WTC11 (cell line): ENCODE data around the gene AGPS. TPM values are rescaled to one million over a fixed set of nuclear protein-coding genes. Genes with fewer than 3 reads are reported as not detected.

Source experiments
- CREM ChIP-seq: sonication (generic); formaldehyde crosslinking; IDR thresholded peaks from 2 replicates; pipeline ENCODE4 v1.8.1; 2022; ENCODE audit warnings: mild to moderate bottlenecking, missing genetic modification reagents, moderate library complexity
- ELF4 ChIP-seq: sonication (generic); formaldehyde crosslinking; IDR thresholded peaks from 2 replicates; pipeline ENCODE4 v1.8.1; 2022; ENCODE audit warnings: low read depth, mild to moderate bottlenecking, moderate library complexity, missing genetic modification reagents
- ESRRA ChIP-seq: sonication (generic); formaldehyde crosslinking; IDR thresholded peaks from 2 replicates; pipeline ENCODE4 v1.8.1; 2022; ENCODE audit warnings: mild to moderate bottlenecking, missing genetic modification reagents, borderline replicate concordance
- GABPB1 ChIP-seq: sonication (generic); formaldehyde crosslinking; IDR thresholded peaks from 2 replicates; pipeline ENCODE4 v1.8.1; 2023; ENCODE audit warnings: mild to moderate bottlenecking, missing genetic modification reagents
- HMGA2 ChIP-seq: fragments of 250-450 bp; sonication (Bioruptor Pico); IDR thresholded peaks from 2 replicates; pipeline ENCODE4 v1.4.0; 2021; ENCODE audit warnings: mild to moderate bottlenecking, moderate library complexity
- JUN ChIP-seq: sonication (generic); formaldehyde crosslinking; IDR thresholded peaks from 2 replicates; pipeline ENCODE4 v1.8.0; 2023; ENCODE audit warnings: mild to moderate bottlenecking, missing genetic modification reagents
- MYBL2 ChIP-seq: sonication (generic); formaldehyde crosslinking; IDR thresholded peaks from 2 replicates; pipeline ENCODE4 v1.8.1; 2023; ENCODE audit warnings: mild to moderate bottlenecking, moderate library complexity, missing genetic modification reagents
- NFYB ChIP-seq: sonication (generic); formaldehyde crosslinking; conservative IDR thresholded peaks from 2 replicates; pipeline ENCODE4 v1.8.0; 2022; ENCODE audit warnings: low read depth, missing genetic modification reagents
- NR1H2 ChIP-seq: sonication (generic); formaldehyde crosslinking; IDR thresholded peaks from 2 replicates; pipeline ENCODE4 v1.9.0; 2021; ENCODE audit warnings: mild to moderate bottlenecking, moderate library complexity, missing genetic modification reagents
- NR3C1 ChIP-seq: sonication (generic); formaldehyde crosslinking; conservative IDR thresholded peaks from 2 replicates; pipeline ENCODE4 v1.8.1; 2023; ENCODE audit warnings: low read depth, mild to moderate bottlenecking, missing genetic modification reagents
- RELA ChIP-seq: sonication (generic); formaldehyde crosslinking; IDR thresholded peaks from 2 replicates; pipeline ENCODE4 v1.8.1; 2022; ENCODE audit warnings: missing genetic modification reagents, mild to moderate bottlenecking, borderline replicate concordance
- SMAD3 ChIP-seq: sonication (generic); formaldehyde crosslinking; IDR thresholded peaks from 2 replicates; pipeline ENCODE4 v1.8.0; 2022; ENCODE audit warnings: missing genetic modification reagents, mild to moderate bottlenecking, borderline replicate concordance
- SMAD4 ChIP-seq: sonication (generic); formaldehyde crosslinking; IDR thresholded peaks from 2 replicates; pipeline ENCODE4 v1.8.0; 2022; ENCODE audit warnings: mild to moderate bottlenecking, missing genetic modification reagents
- SP1 ChIP-seq: sonication (generic); formaldehyde crosslinking; conservative IDR thresholded peaks from 2 replicates; pipeline ENCODE4 v1.8.1; 2022; ENCODE audit warnings: missing genetic modification reagents
- TEAD4 ChIP-seq: sonication (generic); formaldehyde crosslinking; IDR thresholded peaks from 2 replicates; pipeline ENCODE4 v1.8.0; 2022; ENCODE audit warnings: mild to moderate bottlenecking, missing genetic modification reagents
- ZNF423 ChIP-seq: fragments of 250-450 bp; sonication (Bioruptor Pico); IDR thresholded peaks from 2 replicates; pipeline ENCODE4 v2.1.2; 2022; ENCODE audit warnings: mild to moderate bottlenecking, moderate library complexity
- total RNA-seq: library from RNA; stranded (reverse); gene quantifications from 3 replicates; pipeline ENCODE4 v1.2.3, GENCODE V29; 2021
- TF ChIP-seq, protein P1 (sequence below): sonication (generic); formaldehyde crosslinking; IDR thresholded peaks from 2 replicates; pipeline ENCODE4 v1.8.1; 2022; ENCODE audit warnings: low read depth, missing genetic modification reagents, borderline replicate concordance
- TF ChIP-seq, protein P2 (sequence below): fragments of 250-450 bp; sonication (Bioruptor Pico); IDR thresholded peaks from 2 replicates; pipeline ENCODE4 v1.9.0; 2021; ENCODE audit warnings: moderate library complexity, mild to moderate bottlenecking, inconsistent platforms, borderline replicate concordance
- TF ChIP-seq, protein P3 (sequence below): sonication (generic); formaldehyde crosslinking; IDR thresholded peaks from 2 replicates; pipeline ENCODE4 v1.8.1; 2023; ENCODE audit warnings: mild to moderate bottlenecking, missing genetic modification reagents
- TF ChIP-seq, protein P4 (sequence below): sonication (generic); formaldehyde crosslinking; IDR thresholded peaks from 2 replicates; pipeline ENCODE4 v1.8.0; 2023; ENCODE audit warnings: missing genetic modification reagents
- TF ChIP-seq, protein P5 (sequence below): sonication (generic); formaldehyde crosslinking; IDR thresholded peaks from 2 replicates; pipeline ENCODE4 v1.8.1; 2023; ENCODE audit warnings: mild to moderate bottlenecking, missing genetic modification reagents, borderline replicate concordance
- TF ChIP-seq, protein P6 (sequence below): sonication (generic); formaldehyde crosslinking; IDR thresholded peaks from 2 replicates; pipeline ENCODE4 v1.8.1; 2023; ENCODE audit warnings: mild to moderate bottlenecking, moderate library complexity, missing genetic modification reagents
- TF ChIP-seq, protein P7 (sequence below): sonication (generic); formaldehyde crosslinking; IDR thresholded peaks from 2 replicates; pipeline ENCODE4 v1.8.0; 2022; ENCODE audit warnings: mild to moderate bottlenecking, missing genetic modification reagents
- TF ChIP-seq, protein P8 (sequence below): sonication (generic); formaldehyde crosslinking; IDR thresholded peaks from 2 replicates; pipeline ENCODE4 v1.8.0; 2022; ENCODE audit warnings: mild to moderate bottlenecking, missing genetic modification reagents
- TF ChIP-seq, protein P9 (sequence below): sonication (generic); formaldehyde crosslinking; conservative IDR thresholded peaks from 2 replicates; pipeline ENCODE4 v1.8.1; 2022; ENCODE audit warnings: mild to moderate bottlenecking, missing genetic modification reagents

The AGPS gene
- total RNA-seq, 1 experiment from 2014 or later, result 60.8 TPM

DNA sequence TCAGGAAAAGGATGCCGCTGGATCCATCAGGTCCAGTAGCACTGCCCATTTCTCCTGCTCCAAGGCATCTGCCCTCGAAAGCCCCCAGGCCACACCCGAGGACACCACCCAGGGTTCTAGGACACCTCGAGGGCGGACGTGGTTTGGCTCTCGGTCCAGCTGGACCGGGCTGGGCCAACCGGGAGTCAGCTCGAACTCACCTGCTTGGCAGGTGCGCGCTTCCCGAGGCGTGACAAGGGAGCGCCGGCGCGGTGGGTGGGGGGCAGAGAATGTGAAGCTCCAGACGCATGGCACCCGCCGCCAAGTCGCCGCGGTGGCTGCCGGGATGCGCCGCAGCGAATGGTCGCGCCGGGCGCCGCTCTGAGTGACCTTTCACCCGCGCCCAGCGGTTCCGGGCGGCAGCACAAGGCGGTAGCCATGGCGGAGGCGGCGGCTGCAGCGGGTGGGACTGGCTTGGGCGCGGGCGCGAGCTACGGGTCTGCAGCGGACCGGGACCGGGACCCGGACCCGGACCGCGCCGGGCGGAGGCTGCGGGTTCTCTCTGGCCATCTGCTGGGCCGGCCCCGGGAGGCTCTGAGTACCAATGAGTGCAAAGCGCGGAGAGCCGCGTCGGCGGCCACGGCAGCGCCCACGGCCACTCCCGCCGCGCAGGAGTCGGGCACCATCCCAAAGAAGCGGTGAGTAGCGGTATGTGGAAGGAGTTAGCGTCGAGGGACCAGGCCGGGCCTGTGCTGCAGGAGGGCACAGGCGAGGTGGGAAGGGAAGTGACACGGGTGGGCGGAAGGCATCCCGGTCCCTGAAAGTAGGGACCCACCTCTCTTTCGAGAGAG, at the start of gene AGPS (continued):
- TF ChIP-seq, protein P1, sequence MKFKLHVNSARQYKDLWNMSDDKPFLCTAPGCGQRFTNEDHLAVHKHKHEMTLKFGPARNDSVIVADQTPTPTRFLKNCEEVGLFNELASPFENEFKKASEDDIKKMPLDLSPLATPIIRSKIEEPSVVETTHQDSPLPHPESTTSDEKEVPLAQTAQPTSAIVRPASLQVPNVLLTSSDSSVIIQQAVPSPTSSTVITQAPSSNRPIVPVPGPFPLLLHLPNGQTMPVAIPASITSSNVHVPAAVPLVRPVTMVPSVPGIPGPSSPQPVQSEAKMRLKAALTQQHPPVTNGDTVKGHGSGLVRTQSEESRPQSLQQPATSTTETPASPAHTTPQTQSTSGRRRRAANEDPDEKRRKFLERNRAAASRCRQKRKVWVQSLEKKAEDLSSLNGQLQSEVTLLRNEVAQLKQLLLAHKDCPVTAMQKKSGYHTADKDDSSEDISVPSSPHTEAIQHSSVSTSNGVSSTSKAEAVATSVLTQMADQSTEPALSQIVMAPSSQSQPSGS, result no peak
- TF ChIP-seq TEAD4 (peak; percentile 44; the same call in 1 of the 2 replicates), SP1 (CRISPR knock-in tag) (peak; percentile 55), ESRRA (peak; percentile 83), GABPB1 (peak; percentile 88), HMGA2 (no peak), NR1H2 (CRISPR knock-in tag) (no peak), NFYB (CRISPR knock-in tag) (peak; percentile 43), SMAD3 (CRISPR knock-in tag) (peak; percentile 95), SMAD4 (CRISPR knock-in tag) (peak; percentile 65), ELF4 (CRISPR knock-in tag) (0 out of 2 replicates have a peak, but pooled peaks have one; percentile 78), CREM (CRISPR knock-in tag) (0 out of 2 replicates have a peak, but pooled peaks have one; percentile 58), ZNF423 (no peak), NR3C1 (CRISPR knock-in tag) (no peak), JUN (CRISPR knock-in tag) (peak; percentile 73; the same call in 1 of the 2 replicates), MYBL2 (CRISPR knock-in tag) (peak; percentile 93), RELA (CRISPR knock-in tag) (0 out of 2 replicates have a peak, but pooled peaks have one; percentile 72)
- TF ChIP-seq, protein P2, sequence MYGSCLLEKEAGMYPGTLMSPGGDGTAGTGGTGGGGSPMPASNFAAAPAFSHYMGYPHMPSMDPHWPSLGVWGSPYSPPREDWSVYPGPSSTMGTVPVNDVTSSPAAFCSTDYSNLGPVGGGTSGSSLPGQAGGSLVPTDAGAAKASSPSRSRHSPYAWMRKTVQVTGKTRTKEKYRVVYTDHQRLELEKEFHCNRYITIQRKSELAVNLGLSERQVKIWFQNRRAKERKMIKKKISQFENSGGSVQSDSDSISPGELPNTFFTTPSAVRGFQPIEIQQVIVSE (CRISPR knock-in tag), result no peak
- TF ChIP-seq, protein P3, sequence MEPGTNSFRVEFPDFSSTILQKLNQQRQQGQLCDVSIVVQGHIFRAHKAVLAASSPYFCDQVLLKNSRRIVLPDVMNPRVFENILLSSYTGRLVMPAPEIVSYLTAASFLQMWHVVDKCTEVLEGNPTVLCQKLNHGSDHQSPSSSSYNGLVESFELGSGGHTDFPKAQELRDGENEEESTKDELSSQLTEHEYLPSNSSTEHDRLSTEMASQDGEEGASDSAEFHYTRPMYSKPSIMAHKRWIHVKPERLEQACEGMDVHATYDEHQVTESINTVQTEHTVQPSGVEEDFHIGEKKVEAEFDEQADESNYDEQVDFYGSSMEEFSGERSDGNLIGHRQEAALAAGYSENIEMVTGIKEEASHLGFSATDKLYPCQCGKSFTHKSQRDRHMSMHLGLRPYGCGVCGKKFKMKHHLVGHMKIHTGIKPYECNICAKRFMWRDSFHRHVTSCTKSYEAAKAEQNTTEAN (CRISPR knock-in tag), result 0 out of 2 replicates have a peak, but pooled peaks have one; percentile 51
- TF ChIP-seq, protein P4, sequence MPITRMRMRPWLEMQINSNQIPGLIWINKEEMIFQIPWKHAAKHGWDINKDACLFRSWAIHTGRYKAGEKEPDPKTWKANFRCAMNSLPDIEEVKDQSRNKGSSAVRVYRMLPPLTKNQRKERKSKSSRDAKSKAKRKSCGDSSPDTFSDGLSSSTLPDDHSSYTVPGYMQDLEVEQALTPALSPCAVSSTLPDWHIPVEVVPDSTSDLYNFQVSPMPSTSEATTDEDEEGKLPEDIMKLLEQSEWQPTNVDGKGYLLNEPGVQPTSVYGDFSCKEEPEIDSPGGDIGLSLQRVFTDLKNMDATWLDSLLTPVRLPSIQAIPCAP, result peak; percentile 58; the same call in 1 of the 2 replicates
- TF ChIP-seq, protein P5, sequence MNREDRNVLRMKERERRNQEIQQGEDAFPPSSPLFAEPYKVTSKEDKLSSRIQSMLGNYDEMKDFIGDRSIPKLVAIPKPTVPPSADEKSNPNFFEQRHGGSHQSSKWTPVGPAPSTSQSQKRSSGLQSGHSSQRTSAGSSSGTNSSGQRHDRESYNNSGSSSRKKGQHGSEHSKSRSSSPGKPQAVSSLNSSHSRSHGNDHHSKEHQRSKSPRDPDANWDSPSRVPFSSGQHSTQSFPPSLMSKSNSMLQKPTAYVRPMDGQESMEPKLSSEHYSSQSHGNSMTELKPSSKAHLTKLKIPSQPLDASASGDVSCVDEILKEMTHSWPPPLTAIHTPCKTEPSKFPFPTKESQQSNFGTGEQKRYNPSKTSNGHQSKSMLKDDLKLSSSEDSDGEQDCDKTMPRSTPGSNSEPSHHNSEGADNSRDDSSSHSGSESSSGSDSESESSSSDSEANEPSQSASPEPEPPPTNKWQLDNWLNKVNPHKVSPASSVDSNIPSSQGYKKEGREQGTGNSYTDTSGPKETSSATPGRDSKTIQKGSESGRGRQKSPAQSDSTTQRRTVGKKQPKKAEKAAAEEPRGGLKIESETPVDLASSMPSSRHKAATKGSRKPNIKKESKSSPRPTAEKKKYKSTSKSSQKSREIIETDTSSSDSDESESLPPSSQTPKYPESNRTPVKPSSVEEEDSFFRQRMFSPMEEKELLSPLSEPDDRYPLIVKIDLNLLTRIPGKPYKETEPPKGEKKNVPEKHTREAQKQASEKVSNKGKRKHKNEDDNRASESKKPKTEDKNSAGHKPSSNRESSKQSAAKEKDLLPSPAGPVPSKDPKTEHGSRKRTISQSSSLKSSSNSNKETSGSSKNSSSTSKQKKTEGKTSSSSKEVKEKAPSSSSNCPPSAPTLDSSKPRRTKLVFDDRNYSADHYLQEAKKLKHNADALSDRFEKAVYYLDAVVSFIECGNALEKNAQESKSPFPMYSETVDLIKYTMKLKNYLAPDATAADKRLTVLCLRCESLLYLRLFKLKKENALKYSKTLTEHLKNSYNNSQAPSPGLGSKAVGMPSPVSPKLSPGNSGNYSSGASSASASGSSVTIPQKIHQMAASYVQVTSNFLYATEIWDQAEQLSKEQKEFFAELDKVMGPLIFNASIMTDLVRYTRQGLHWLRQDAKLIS (CRISPR knock-in tag), result no peak; the same call in 1 of the 2 replicates
- TF ChIP-seq, protein P6, sequence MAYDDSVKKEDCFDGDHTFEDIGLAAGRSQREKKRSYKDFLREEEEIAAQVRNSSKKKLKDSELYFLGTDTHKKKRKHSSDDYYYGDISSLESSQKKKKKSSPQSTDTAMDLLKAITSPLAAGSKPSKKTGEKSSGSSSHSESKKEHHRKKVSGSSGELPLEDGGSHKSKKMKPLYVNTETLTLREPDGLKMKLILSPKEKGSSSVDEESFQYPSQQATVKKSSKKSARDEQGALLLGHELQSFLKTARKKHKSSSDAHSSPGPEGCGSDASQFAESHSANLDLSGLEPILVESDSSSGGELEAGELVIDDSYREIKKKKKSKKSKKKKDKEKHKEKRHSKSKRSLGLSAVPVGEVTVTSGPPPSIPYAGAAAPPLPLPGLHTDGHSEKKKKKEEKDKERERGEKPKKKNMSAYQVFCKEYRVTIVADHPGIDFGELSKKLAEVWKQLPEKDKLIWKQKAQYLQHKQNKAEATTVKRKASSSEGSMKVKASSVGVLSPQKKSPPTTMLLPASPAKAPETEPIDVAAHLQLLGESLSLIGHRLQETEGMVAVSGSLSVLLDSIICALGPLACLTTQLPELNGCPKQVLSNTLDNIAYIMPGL (CRISPR knock-in tag), result peak; percentile 97
- TF ChIP-seq, protein P7, sequence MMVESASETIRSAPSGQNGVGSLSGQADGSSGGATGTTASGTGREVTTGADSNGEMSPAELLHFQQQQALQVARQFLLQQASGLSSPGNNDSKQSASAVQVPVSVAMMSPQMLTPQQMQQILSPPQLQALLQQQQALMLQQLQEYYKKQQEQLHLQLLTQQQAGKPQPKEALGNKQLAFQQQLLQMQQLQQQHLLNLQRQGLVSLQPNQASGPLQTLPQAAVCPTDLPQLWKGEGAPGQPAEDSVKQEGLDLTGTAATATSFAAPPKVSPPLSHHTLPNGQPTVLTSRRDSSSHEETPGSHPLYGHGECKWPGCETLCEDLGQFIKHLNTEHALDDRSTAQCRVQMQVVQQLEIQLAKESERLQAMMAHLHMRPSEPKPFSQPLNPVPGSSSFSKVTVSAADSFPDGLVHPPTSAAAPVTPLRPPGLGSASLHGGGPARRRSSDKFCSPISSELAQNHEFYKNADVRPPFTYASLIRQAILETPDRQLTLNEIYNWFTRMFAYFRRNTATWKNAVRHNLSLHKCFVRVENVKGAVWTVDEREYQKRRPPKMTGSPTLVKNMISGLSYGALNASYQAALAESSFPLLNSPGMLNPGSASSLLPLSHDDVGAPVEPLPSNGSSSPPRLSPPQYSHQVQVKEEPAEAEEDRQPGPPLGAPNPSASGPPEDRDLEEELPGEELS (CRISPR knock-in tag), result peak; percentile 94; the same call in 1 of the 2 replicates
- TF ChIP-seq, protein P8, sequence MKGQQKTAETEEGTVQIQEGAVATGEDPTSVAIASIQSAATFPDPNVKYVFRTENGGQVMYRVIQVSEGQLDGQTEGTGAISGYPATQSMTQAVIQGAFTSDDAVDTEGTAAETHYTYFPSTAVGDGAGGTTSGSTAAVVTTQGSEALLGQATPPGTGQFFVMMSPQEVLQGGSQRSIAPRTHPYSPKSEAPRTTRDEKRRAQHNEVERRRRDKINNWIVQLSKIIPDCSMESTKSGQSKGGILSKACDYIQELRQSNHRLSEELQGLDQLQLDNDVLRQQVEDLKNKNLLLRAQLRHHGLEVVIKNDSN, result peak; percentile 61
- TF ChIP-seq, protein P9, sequence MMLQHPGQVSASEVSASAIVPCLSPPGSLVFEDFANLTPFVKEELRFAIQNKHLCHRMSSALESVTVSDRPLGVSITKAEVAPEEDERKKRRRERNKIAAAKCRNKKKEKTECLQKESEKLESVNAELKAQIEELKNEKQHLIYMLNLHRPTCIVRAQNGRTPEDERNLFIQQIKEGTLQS (CRISPR knock-in tag), result no peak
